H1 (cell line): Measurements from ENCODE around the gene ZNF586. TPM values are rescaled to one million over a fixed set of nuclear protein-coding genes. Genes with fewer than 3 reads are reported as not detected.

Experiments
- ASH2L ChIP-seq: fragments of 200-600, 300-600 bp; sonication (generic); IDR thresholded peaks from one replicate; pipeline ENCODE4 v1.7.1; 2017; ENCODE audit warnings: low read length
- ATF2 ChIP-seq: IDR thresholded peaks from 2 replicates; pipeline ENCODE4 v1.6.1; 2012; ENCODE audit warnings: low read length, inconsistent platforms
- BACH1 ChIP-seq: IDR thresholded peaks from 2 replicates; pipeline ENCODE4 v1.6.1; 2012; ENCODE audit warnings: low read length, improper control_type of control experiment
- CBX8 ChIP-seq: fragments of 300-800, 300-1000 bp; sonication (generic); IDR thresholded peaks from 2 replicates; pipeline ENCODE4 v1.7.1; 2016; ENCODE audit warnings: low read depth, low read length, borderline replicate concordance
- EZH2 ChIP-seq: fragments of 200-600 bp; sonication (generic); IDR thresholded peaks from 2 replicates; pipeline ENCODE4 v1.7.1; 2012; ENCODE audit warnings: low read depth, mild to moderate bottlenecking, moderate library complexity, low read length, inconsistent platforms; ENCODE audit not compliant: severe bottlenecking
- FOSL1 ChIP-seq: IDR thresholded peaks from 2 replicates; pipeline ENCODE4 v1.6.1; 2011; ENCODE audit warnings: mild to moderate bottlenecking, low read depth, low read length, moderate library complexity; ENCODE audit not compliant: insufficient read depth
- GTF2F1 ChIP-seq: IDR thresholded peaks from 2 replicates; pipeline ENCODE4 v1.6.1; 2012; ENCODE audit warnings: low read depth, low read length, improper control_type of control experiment, borderline replicate concordance
- KDM4A ChIP-seq: IDR thresholded peaks from one replicate; pipeline ENCODE4 v1.7.1; 2012; ENCODE audit warnings: low read depth, mild to moderate bottlenecking, moderate library complexity, low read length, inconsistent platforms; ENCODE audit not compliant: severe bottlenecking
- KDM5A ChIP-seq: fragments of 200-600 bp; IDR thresholded peaks from 2 replicates; pipeline ENCODE4 v1.7.1; 2012; ENCODE audit warnings: mild to moderate bottlenecking, low read length, inconsistent platforms, mixed read lengths
- NANOG ChIP-seq: IDR thresholded peaks from 2 replicates; pipeline ENCODE4 v1.6.1; 2011; ENCODE audit warnings: low read length, low read depth, mild to moderate bottlenecking, inconsistent platforms; ENCODE audit not compliant: insufficient read depth, poor library complexity, severe bottlenecking
- SP2 ChIP-seq: IDR thresholded peaks from 2 replicates; pipeline ENCODE4 v1.6.1; 2012; ENCODE audit warnings: mild to moderate bottlenecking, low read length, inconsistent platforms
- polyA plus RNA-seq, 7 experiments: library from polyadenylated mRNA; depleted of rRNA in 3 of 7; stranded (reverse) in 5 of 7; unstranded in 2 of 7; fragments of >200 nt in 5 of 7; fragments of 200-250 nt in 2 of 7; gene quantifications; 1 replicate in 5 of 7; 2 replicates in 1 of 7; 4 replicates in 1 of 7; pipeline versions ENCODE4 v1.2.1 to v1.2.3, GENCODE V29; 2011 to 2013; ENCODE audit warnings: missing spikeins in 2 of 7, mixed read lengths in 2 of 7
- total RNA-seq: library from RNA; stranded (reverse); fragmentation: NEBNext Ultra II Directional; extraction: Animal tissue kit (Norgen Biotek cat#: 25700); gene quantifications from 2 replicates; pipeline ENCODE4 v1.2.1, GENCODE V29; 2021

ZNF586 gene
- total and polyA plus RNA-seq, 2 of the 8 experiments (the other 6 are each of a cell fraction or from before 2014, with no cell fraction given): 8.1 to 15.5 TPM

- TF ChIP-seq ATF2 (peak; percentile 85; the same call in 1 of the 2 replicates), SP2 (no peak), BACH1 (no peak), CBX8 (no peak), FOSL1 (no peak), KDM4A (peak; percentile 26), ASH2L (no peak), GTF2F1 (no peak), EZH2 (no peak), KDM5A (peak; percentile 39; the same call in 1 of the 2 replicates), NANOG (no peak)
These were observed 60.7 kb downstream of the ZNF586 start, which contains the start of gene ZNF587B (continued) for GRCh38 chr19:57830071-57830602.
